Endodermal cell (in vitro differentiated cells): ENCODE results near the gene MAP6. TPM values are rescaled to one million over a fixed set of nuclear protein-coding genes. Genes with fewer than 3 reads are reported as not detected.

Experiments
- DNase-seq: peaks from one replicate; pipeline ENCODE4 v3.0.0-alpha.2; 2017
- H3K27ac ChIP-seq: 2 replicates; pipeline ENCODE4 v1.5.1; 2013; ENCODE audit warnings: mild to moderate bottlenecking, low read depth, low read length, moderate library complexity
- H3K27me3 ChIP-seq: 2 replicates; pipeline ENCODE4 v1.6.1; 2013; ENCODE audit warnings: mild to moderate bottlenecking, low read length, moderate library complexity; ENCODE audit not compliant: insufficient read depth, control insufficient read depth, poor library complexity, severe bottlenecking
- H3K36me3 ChIP-seq: 2 replicates; pipeline ENCODE4 v1.7.0; 2013; ENCODE audit warnings: mild to moderate bottlenecking, low read length, moderate library complexity; ENCODE audit not compliant: control insufficient read depth, insufficient read depth
- H3K4me1 ChIP-seq: one replicate; pipeline ENCODE4 v1.7.0; 2013; ENCODE audit warnings: low read length; ENCODE audit not compliant: control insufficient read depth, insufficient read depth
- H3K4me3 ChIP-seq: 2 replicates; pipeline ENCODE4 v1.5.1; 2013; ENCODE audit warnings: mild to moderate bottlenecking, low read length, moderate library complexity
- H3K9ac ChIP-seq: 2 replicates; pipeline ENCODE4 v1.6.1; 2013; ENCODE audit warnings: mild to moderate bottlenecking, low read length, moderate library complexity; ENCODE audit not compliant: poor library complexity, severe bottlenecking; ENCODE audit errors: extremely low read depth
- H3K9me3 ChIP-seq: 2 replicates; pipeline ENCODE4 v1.6.1; 2013; ENCODE audit warnings: mild to moderate bottlenecking, low read length, moderate library complexity; ENCODE audit not compliant: control insufficient read depth
- H3K27ac Mint-ChIP-seq: 2 replicates; pipeline ENCODE4 v1.8.0; 2020; ENCODE audit warnings: mixed read lengths
- H3K27me3 Mint-ChIP-seq: 2 replicates; pipeline ENCODE4 v1.8.0; 2021; ENCODE audit warnings: mild to moderate bottlenecking, mixed read lengths; ENCODE audit not compliant: insufficient read depth
- H3K36me3 Mint-ChIP-seq: 2 replicates; pipeline ENCODE4 v1.8.0; 2020; ENCODE audit warnings: low read depth, mixed read lengths
- H3K4me1 Mint-ChIP-seq: 2 replicates; pipeline ENCODE4 v1.8.0; 2020; ENCODE audit warnings: mixed read lengths
- H3K4me3 Mint-ChIP-seq: 2 replicates; pipeline ENCODE4 v1.8.0; 2020; ENCODE audit warnings: mild to moderate bottlenecking, moderate library complexity, mixed read lengths
- H3K9me3 Mint-ChIP-seq: 2 replicates; pipeline ENCODE4 v1.8.0; 2020; ENCODE audit warnings: mild to moderate bottlenecking, mixed read lengths
- WGBS, 2 experiments: methylation state at CpG; one replicate each; pipeline versions ENCODE4 v1.1.5 to v1.1.7; 2013; ENCODE audit warnings: missing lambda C conversion rate in 2 of 2, mixed read lengths in 1 of 2; ENCODE audit not compliant: insufficient coverage in 1 of 2, insufficient read length in 1 of 2; 5-methylcytosine and 5-hydroxymethylcytosine counted together
- total RNA-seq, 2 donors: library from RNA; stranded (reverse); fragmentation: NEBNext Ultra II Directional in 1 of 2; extraction: Animal tissue kit (Norgen Biotek cat#: 25700) in 1 of 2; gene quantifications; 2 replicates in 1 of 2; 3 replicates in 1 of 2; pipeline ENCODE4 v1.2.1, GENCODE V29; 2021
- TF ChIP-seq, protein P1 (sequence below): fragments of 200-600 bp; sonication (generic); conservative IDR thresholded peaks from 2 replicates; pipeline ENCODE4 v1.5.0; 2021; ENCODE audit warnings: antibody characterized with exemption, mild to moderate bottlenecking

The MAP6 gene
- total RNA-seq, 2 donors from 2014 or later, result 1.9 to 4.2 TPM

DNA sequence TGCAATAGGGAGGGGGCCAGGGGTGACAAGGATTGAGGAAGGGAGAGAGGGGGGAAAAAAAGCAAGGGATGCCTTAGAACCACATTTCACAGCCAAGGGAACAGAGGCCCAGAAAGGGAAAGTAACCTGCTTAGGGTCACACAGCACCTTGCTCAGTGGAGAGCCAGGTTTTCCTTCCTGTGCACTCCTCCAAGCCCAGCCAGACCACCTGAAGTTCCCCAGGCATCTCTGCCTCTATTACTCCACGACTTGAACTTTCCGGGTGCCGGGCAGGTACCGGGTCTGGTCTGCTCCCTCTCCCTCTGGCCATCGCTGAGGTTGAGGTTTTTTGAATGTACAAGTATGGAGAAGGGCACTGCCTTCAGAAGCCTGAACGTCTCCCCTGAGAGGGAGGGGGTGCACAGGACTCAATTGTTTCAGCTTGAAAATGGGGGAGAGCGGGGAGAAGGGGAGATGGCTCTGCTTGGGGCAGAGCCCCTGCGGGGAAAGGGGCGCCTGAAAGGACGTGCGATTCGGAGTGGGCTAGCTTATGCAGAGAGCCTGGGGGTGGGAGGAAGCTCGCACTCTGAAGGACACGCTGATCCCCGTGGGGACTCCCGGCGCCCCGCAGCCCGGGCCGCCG, 107.3 kb downstream of the MAP6 start:
- Histone ChIP-seq H3K9me3 (no peaks in the 10 kb centered on the region), H3K36me3 (peaks cover 30% of the 10 kb centered on the region), H3K9ac (peak overlapping the region; percentile 99), H3K27ac (peak overlapping the region; percentile 98), H3K27me3 (no peaks in the 10 kb centered on the region), H3K4me1 (peaks cover 43% of the 10 kb centered on the region), H3K4me3 (peak overlapping the region; percentile 98)
- TF ChIP-seq, protein P1, sequence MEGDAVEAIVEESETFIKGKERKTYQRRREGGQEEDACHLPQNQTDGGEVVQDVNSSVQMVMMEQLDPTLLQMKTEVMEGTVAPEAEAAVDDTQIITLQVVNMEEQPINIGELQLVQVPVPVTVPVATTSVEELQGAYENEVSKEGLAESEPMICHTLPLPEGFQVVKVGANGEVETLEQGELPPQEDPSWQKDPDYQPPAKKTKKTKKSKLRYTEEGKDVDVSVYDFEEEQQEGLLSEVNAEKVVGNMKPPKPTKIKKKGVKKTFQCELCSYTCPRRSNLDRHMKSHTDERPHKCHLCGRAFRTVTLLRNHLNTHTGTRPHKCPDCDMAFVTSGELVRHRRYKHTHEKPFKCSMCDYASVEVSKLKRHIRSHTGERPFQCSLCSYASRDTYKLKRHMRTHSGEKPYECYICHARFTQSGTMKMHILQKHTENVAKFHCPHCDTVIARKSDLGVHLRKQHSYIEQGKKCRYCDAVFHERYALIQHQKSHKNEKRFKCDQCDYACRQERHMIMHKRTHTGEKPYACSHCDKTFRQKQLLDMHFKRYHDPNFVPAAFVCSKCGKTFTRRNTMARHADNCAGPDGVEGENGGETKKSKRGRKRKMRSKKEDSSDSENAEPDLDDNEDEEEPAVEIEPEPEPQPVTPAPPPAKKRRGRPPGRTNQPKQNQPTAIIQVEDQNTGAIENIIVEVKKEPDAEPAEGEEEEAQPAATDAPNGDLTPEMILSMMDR, result no peak
- peaks cover 73% of the 10 kb centered on the region for H3K4me1 Mint-ChIP-seq
- no peaks in the 10 kb centered on the region for H3K27me3 Mint-ChIP-seq
- WGBS, 2 experiments, result 18 to 80% methylated on average over 1 to 21 of the region's 21 CpGs
- H3K27ac Mint-ChIP-seq, result peak overlapping the region; percentile 100
- peaks cover 19% of the 10 kb centered on the region for H3K36me3 Mint-ChIP-seq
- DNase-seq, result no peak
- H3K9me3 Mint-ChIP-seq, result no peaks in the 10 kb centered on the region
- H3K4me3 Mint-ChIP-seq, result peak overlapping the region; percentile 99

DNA sequence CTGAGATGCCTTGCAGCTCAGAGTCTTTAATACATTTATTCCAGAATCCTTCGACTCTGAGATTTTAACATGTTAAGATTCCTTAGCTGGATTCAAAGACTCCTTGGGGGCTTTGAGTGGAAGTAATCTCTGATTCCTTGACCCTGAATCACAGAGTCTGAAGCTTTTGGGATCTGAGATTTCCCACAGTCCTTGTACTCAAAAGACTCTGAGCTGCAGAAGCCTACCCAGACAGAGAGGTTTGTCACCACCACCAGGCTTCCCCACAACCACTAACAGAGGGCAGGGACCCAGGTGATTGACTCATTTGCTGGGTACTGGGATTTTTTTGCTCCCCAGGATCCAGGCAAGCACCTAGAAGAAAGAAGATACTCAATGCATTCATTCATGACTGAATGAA, 108.2 kb downstream of the MAP6 start:
- H3K4me3 ChIP-seq, result no peak overlapping the region
- H3K27ac Mint-ChIP-seq, result peak overlapping the region; percentile 85
- H3K36me3 ChIP-seq, result peaks cover 21% of the 10 kb centered on the region
- H3K9me3 ChIP-seq, result no peaks in the 10 kb centered on the region
- no peak overlapping the region for H3K9ac ChIP-seq
- H3K4me3 Mint-ChIP-seq, result peak overlapping the region; percentile 99
- H3K9me3 Mint-ChIP-seq, result no peaks in the 10 kb centered on the region
- TF ChIP-seq, protein P1, result no peak
- 81 to 86% methylated on average over 1 of the region's 1 CpG for WGBS, 2 experiments
- peaks cover 43% of the 10 kb centered on the region for H3K4me1 ChIP-seq
- no peaks in the 10 kb centered on the region for H3K27me3 ChIP-seq
- peaks cover 69% of the 10 kb centered on the region for H3K4me1 Mint-ChIP-seq
- no peaks in the 10 kb centered on the region for H3K27me3 Mint-ChIP-seq
- H3K36me3 Mint-ChIP-seq, result peaks cover 13% of the 10 kb centered on the region
- H3K27ac ChIP-seq, result no peak overlapping the region
- DNase-seq, result no peak

DNA sequence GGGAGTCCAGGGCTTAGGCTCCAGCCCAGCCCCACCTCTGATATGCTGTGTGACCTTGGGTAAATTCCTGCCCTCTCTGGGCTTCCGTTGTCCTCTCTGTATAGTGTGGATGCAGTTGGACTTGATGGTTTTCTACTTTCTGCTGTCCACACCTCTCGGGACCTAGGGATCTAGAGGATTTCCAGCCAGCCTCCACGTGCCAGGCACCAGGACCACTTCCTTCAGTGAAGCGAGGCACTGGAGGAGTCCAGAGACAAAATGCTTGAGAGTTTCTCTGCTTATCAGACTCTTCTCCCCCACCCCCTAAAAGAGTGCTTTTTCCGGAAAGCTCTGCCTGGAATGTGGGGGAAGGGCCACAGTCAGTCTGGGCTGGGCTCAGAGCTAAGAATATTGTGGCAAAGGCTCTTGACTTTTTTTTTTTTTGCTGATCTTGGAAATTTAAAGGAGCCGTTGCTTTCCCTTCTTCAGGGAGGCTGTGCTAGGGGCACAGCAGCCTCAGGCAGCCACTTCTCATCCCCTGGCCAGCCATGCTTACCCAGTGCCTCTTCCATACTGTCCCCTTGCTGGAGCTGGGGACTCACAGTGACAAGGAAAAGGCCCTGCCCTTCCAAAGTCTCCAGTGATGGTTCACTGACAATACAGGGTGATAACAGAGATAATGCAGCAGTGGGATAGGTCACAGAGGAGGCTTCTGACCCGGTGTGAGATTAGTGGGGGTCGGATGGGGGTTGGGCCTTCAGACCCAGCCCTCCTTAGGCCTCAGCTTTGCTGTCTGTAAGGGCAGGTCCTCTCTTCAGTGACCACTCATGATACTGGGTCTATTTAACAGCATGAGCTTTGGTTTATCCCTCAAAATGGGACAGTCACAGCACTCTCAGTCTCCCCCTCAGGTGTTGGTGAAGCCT, 109.6 kb downstream of the MAP6 start:
- H3K27me3 Mint-ChIP-seq, result no peaks in the 10 kb centered on the region
- DNase-seq, result peak; percentile 81

More for the DNA sequence above, 109.6 kb downstream of the MAP6 start:
- peaks cover 7% of the 10 kb centered on the region for H3K36me3 ChIP-seq
- peak overlapping the region; percentile 35 for H3K4me3 Mint-ChIP-seq
- H3K27me3 ChIP-seq, result no peaks in the 10 kb centered on the region
- peak overlapping the region; percentile 66 for H3K4me3 ChIP-seq
- H3K27ac Mint-ChIP-seq, result peak overlapping the region; percentile 89
- no peaks in the 10 kb centered on the region for H3K9me3 Mint-ChIP-seq
- TF ChIP-seq, protein P1, result no peak
- H3K27ac ChIP-seq, result peak overlapping the region; percentile 56
- H3K9me3 ChIP-seq, result no peaks in the 10 kb centered on the region
- peaks cover 32% of the 10 kb centered on the region for H3K4me1 ChIP-seq
- peaks cover 6% of the 10 kb centered on the region for H3K36me3 Mint-ChIP-seq
- 17 to 31% methylated on average over 3 to 8 of the region's 8 CpGs for WGBS, 2 experiments
- H3K4me1 Mint-ChIP-seq, result peaks cover 60% of the 10 kb centered on the region
- peak overlapping the region; percentile 43 for H3K9ac ChIP-seq
